Measurements from ENCODE around the gene NEB. TPM values are rescaled to one million over a fixed set of nuclear protein-coding genes. Genes with fewer than 3 reads are reported as not detected.

NEB gene
- total and polyA plus RNA-seq, 2 of the 13 experiments (the other 11 are each of a cell fraction or from before 2014, with no cell fraction given) = 0.21 to 0.24 TPM

DNA sequence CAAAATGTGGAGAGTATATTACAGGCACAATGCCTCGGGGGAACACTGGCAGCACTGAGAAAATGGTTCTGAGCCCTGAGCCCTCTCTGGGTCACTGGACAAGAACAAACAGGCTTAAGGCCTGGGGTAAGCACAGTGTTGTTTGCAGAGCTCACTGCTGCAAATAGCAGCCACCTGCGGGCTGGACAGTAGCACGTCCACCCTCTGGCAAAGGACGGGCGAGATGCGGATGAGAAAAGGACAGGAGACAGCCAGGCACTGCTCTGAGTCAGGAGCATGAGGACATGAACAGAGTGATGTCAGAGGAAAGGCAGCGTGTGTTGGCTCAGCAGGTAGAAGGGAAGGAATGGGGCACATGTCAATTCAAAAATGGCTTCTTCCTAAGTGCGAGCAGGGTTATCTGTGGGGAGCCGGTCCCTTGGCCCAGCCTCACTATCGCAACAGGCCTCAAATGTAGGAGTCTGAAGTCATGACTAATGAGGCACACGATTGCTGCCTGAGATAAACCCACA lies 25.9 kb upstream of the NEB start (continued):
- TF ChIP-seq, protein P1, sequence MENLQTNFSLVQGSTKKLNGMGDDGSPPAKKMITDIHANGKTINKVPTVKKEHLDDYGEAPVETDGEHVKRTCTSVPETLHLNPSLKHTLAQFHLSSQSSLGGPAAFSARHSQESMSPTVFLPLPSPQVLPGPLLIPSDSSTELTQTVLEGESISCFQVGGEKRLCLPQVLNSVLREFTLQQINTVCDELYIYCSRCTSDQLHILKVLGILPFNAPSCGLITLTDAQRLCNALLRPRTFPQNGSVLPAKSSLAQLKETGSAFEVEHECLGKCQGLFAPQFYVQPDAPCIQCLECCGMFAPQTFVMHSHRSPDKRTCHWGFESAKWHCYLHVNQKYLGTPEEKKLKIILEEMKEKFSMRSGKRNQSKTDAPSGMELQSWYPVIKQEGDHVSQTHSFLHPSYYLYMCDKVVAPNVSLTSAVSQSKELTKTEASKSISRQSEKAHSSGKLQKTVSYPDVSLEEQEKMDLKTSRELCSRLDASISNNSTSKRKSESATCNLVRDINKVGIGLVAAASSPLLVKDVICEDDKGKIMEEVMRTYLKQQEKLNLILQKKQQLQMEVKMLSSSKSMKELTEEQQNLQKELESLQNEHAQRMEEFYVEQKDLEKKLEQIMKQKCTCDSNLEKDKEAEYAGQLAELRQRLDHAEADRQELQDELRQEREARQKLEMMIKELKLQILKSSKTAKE (CRISPR knock-in tag; IDR thresholded peaks at IDR 0.05; ENCODE audit: borderline replicate concordance) = peak; percentile 70
- TF ChIP-seq ARHGAP35 (CRISPR knock-in tag; IDR thresholded peaks at IDR 0.05; ENCODE audit: borderline replicate concordance) (0 out of 2 replicates have a peak, but pooled peaks have one; percentile 50), MIXL1 (CRISPR knock-in tag; IDR thresholded peaks at IDR 0.05) (peak; percentile 70), ZNF136 (CRISPR knock-in tag; IDR thresholded peaks at IDR 0.05; ENCODE audit: low read depth) (no peak), NR2F6 (IDR thresholded peaks at IDR 0.05) (no peak), NR2F6 (CRISPR knock-in tag; IDR thresholded peaks at IDR 0.05) (peak; percentile 72), ZFX (CRISPR knock-in tag; IDR thresholded peaks at IDR 0.05; ENCODE audit: low read depth) (peak; percentile 87), KMT2B (CRISPR knock-in tag; IDR thresholded peaks at IDR 0.05) (peak; percentile 21; the same call in 1 of the 2 replicates), KDM1A (CRISPR knock-in tag; IDR thresholded peaks at IDR 0.05) (no peak), ZNF383 (CRISPR knock-in tag; IDR thresholded peaks at IDR 0.05; ENCODE audit: borderline replicate concordance) (no peak), TOE1 (CRISPR knock-in tag; IDR thresholded peaks at IDR 0.05) (0 out of 2 replicates have a peak, but pooled peaks have one; percentile 46), YY1 (IDR thresholded peaks at IDR 0.05; ENCODE audit: insufficient read depth, insufficient replicate concordance, low read depth, low read length) (peak; percentile 68), SAFB2 (CRISPR knock-in tag; IDR thresholded peaks at IDR 0.05; ENCODE audit: borderline replicate concordance, low read depth) (no peak), MEIS1 (CRISPR knock-in tag; IDR thresholded peaks at IDR 0.05; ENCODE audit: borderline replicate concordance) (peak; percentile 70; the same call in 1 of the 2 replicates), MAFK (conservative IDR thresholded peaks at IDR 0.05 in 1 of 2, IDR thresholded peaks at IDR 0.05 in 1 of 2; ENCODE audit: low read length in 2 of 2) (no peak)
- TF ChIP-seq, protein P2, sequence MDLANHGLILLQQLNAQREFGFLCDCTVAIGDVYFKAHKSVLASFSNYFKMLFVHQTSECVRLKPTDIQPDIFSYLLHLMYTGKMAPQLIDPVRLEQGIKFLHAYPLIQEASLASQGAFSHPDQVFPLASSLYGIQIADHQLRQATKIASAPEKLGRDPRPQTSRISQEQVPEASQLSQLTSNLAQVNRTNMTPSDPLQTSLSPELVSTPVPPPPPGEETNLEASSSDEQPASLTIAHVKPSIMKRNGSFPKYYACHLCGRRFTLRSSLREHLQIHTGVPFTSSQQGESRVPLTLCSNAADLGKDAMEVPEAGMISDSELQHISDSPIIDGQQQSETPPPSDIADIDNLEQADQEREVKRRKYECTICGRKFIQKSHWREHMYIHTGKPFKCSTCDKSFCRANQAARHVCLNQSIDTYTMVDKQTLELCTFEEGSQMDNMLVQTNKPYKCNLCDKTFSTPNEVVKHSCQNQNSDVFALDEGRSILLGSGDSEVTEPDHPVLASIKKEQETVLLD (CRISPR knock-in tag; IDR thresholded peaks at IDR 0.05; ENCODE audit: low read depth) = no peak
- TF ChIP-seq, protein P3, sequence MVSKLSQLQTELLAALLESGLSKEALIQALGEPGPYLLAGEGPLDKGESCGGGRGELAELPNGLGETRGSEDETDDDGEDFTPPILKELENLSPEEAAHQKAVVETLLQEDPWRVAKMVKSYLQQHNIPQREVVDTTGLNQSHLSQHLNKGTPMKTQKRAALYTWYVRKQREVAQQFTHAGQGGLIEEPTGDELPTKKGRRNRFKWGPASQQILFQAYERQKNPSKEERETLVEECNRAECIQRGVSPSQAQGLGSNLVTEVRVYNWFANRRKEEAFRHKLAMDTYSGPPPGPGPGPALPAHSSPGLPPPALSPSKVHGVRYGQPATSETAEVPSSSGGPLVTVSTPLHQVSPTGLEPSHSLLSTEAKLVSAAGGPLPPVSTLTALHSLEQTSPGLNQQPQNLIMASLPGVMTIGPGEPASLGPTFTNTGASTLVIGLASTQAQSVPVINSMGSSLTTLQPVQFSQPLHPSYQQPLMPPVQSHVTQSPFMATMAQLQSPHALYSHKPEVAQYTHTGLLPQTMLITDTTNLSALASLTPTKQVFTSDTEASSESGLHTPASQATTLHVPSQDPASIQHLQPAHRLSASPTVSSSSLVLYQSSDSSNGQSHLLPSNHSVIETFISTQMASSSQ (IDR thresholded peaks at IDR 0.05; ENCODE audit: low read depth) = no peak
- TF ChIP-seq, protein P3 (CRISPR knock-in tag; IDR thresholded peaks at IDR 0.05; ENCODE audit: borderline replicate concordance) = 0 out of 2 replicates have a peak, but pooled peaks have one; percentile 41
- TF ChIP-seq, protein P4, sequence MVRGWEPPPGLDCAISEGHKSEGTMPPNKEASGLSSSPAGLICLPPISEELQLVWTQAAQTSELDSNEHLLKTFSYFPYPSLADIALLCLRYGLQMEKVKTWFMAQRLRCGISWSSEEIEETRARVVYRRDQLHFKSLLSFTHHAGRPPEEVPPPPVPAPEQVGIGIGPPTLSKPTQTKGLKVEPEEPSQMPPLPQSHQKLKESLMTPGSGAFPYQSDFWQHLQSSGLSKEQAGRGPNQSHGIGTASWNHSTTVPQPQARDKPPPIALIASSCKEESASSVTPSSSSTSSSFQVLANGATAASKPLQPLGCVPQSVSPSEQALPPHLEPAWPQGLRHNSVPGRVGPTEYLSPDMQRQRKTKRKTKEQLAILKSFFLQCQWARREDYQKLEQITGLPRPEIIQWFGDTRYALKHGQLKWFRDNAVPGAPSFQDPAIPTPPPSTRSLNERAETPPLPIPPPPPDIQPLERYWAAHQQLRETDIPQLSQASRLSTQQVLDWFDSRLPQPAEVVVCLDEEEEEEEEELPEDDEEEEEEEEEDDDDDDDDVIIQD (CRISPR knock-in tag; IDR thresholded peaks at IDR 0.05; ENCODE audit: low read depth) = peak; percentile 85; the same call in 1 of the 2 replicates
- TF ChIP-seq, protein P5, sequence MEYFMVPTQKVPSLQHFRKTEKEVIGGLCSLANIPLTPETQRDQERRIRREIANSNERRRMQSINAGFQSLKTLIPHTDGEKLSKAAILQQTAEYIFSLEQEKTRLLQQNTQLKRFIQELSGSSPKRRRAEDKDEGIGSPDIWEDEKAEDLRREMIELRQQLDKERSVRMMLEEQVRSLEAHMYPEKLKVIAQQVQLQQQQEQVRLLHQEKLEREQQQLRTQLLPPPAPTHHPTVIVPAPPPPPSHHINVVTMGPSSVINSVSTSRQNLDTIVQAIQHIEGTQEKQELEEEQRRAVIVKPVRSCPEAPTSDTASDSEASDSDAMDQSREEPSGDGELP (IDR thresholded peaks at IDR 0.05; ENCODE audit: borderline replicate concordance, low read depth) = peak; percentile 35; the same call in 1 of the 2 replicates
